GM23338 (cell line): ENCODE measurements around the gene TARBP1.

Experiments
- EZH2 ChIP-seq: fragments of 200-600 bp; sonication (generic); IDR thresholded peaks from one replicate; pipeline ENCODE4 v1.8.0; 2017; ENCODE audit warnings: antibody characterized with exemption, mild to moderate bottlenecking, low read depth; ENCODE audit not compliant: unreplicated experiment
- EZH2phosphoT487 ChIP-seq: fragments of 200-600 bp; sonication (generic); IDR thresholded peaks from one replicate; pipeline ENCODE4 v1.8.1; 2018; ENCODE audit warnings: antibody characterized with exemption; ENCODE audit not compliant: unreplicated experiment
- JUNB ChIP-seq: IDR thresholded peaks from one replicate; pipeline ENCODE4 v1.6.1; 2016; ENCODE audit warnings: antibody characterized with exemption; ENCODE audit not compliant: unreplicated experiment
- NANOG ChIP-seq: IDR thresholded peaks from 2 replicates; pipeline ENCODE4 v1.6.1; 2016; ENCODE audit warnings: antibody characterized with exemption, borderline replicate concordance
- POLR2AphosphoS5 ChIP-seq: IDR thresholded peaks from 2 replicates; pipeline ENCODE4 v1.6.1; 2016; ENCODE audit warnings: antibody characterized with exemption, low read depth
- STAT1 ChIP-seq: IDR thresholded peaks from one replicate; pipeline ENCODE4 v1.6.1; 2016; ENCODE audit warnings: antibody characterized with exemption; ENCODE audit not compliant: unreplicated experiment
- TF ChIP-seq, protein P1 (sequence below), 2 experiments: fragments of 200-600 bp in 1 of 2; sonication (generic) in 1 of 2; conservative IDR thresholded peaks; 2 replicates each; pipeline versions ENCODE4 v1.5.1 to v1.6.1; 2016 to 2017; ENCODE audit warnings: antibody characterized with exemption in 2 of 2, low read depth in 2 of 2, mild to moderate bottlenecking in 2 of 2, moderate library complexity in 1 of 2
- TF ChIP-seq, protein P2 (sequence below): IDR thresholded peaks from one replicate; pipeline ENCODE4 v1.6.1; 2018; ENCODE audit warnings: antibody characterized with exemption; ENCODE audit not compliant: unreplicated experiment
- TF ChIP-seq, protein P3 (sequence below): IDR thresholded peaks from 2 replicates; pipeline ENCODE4 v1.6.1; 2016; ENCODE audit warnings: antibody characterized with exemption
- TF ChIP-seq, protein P4 (sequence below): fragments of 250-450 bp; sonication (Bioruptor Pico); IDR thresholded peaks from 2 replicates; pipeline ENCODE4 v1.5.0; 2020; ENCODE audit warnings: mild to moderate bottlenecking, moderate library complexity

DNA sequence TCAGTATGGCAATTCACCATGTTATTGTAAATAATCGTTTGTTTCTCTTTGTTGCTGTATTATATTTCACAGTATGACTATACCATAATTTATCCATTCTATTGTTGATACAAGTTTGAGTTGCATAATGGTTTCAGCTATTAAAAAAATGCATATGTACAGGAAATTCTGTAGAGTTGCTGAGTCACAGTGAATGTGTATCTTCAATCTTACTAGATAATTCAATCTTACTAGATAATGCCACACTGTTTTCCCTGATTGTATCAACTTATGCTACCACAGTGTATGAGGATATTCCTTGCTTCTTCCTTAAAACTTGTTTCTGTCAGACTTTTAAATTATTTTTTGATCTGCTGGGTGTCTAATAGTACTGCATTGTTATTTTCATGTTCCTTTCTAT is 109.2 kb downstream of the TARBP1 start:
- TF ChIP-seq, protein P1, sequence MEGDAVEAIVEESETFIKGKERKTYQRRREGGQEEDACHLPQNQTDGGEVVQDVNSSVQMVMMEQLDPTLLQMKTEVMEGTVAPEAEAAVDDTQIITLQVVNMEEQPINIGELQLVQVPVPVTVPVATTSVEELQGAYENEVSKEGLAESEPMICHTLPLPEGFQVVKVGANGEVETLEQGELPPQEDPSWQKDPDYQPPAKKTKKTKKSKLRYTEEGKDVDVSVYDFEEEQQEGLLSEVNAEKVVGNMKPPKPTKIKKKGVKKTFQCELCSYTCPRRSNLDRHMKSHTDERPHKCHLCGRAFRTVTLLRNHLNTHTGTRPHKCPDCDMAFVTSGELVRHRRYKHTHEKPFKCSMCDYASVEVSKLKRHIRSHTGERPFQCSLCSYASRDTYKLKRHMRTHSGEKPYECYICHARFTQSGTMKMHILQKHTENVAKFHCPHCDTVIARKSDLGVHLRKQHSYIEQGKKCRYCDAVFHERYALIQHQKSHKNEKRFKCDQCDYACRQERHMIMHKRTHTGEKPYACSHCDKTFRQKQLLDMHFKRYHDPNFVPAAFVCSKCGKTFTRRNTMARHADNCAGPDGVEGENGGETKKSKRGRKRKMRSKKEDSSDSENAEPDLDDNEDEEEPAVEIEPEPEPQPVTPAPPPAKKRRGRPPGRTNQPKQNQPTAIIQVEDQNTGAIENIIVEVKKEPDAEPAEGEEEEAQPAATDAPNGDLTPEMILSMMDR (conservative IDR thresholded peaks at IDR 0.05; ENCODE audit: low read depth in 2 of 2) = no peak
- TF ChIP-seq POLR2AphosphoS5 = no peak
- TF ChIP-seq, protein P2, sequence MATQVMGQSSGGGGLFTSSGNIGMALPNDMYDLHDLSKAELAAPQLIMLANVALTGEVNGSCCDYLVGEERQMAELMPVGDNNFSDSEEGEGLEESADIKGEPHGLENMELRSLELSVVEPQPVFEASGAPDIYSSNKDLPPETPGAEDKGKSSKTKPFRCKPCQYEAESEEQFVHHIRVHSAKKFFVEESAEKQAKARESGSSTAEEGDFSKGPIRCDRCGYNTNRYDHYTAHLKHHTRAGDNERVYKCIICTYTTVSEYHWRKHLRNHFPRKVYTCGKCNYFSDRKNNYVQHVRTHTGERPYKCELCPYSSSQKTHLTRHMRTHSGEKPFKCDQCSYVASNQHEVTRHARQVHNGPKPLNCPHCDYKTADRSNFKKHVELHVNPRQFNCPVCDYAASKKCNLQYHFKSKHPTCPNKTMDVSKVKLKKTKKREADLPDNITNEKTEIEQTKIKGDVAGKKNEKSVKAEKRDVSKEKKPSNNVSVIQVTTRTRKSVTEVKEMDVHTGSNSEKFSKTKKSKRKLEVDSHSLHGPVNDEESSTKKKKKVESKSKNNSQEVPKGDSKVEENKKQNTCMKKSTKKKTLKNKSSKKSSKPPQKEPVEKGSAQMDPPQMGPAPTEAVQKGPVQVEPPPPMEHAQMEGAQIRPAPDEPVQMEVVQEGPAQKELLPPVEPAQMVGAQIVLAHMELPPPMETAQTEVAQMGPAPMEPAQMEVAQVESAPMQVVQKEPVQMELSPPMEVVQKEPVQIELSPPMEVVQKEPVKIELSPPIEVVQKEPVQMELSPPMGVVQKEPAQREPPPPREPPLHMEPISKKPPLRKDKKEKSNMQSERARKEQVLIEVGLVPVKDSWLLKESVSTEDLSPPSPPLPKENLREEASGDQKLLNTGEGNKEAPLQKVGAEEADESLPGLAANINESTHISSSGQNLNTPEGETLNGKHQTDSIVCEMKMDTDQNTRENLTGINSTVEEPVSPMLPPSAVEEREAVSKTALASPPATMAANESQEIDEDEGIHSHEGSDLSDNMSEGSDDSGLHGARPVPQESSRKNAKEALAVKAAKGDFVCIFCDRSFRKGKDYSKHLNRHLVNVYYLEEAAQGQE = no peak
- no peak for TF ChIP-seq EZH2
- TF ChIP-seq JUNB = no peak
- TF ChIP-seq EZH2phosphoT487 = no peak
- no peak for TF ChIP-seq STAT1
- TF ChIP-seq, protein P3, sequence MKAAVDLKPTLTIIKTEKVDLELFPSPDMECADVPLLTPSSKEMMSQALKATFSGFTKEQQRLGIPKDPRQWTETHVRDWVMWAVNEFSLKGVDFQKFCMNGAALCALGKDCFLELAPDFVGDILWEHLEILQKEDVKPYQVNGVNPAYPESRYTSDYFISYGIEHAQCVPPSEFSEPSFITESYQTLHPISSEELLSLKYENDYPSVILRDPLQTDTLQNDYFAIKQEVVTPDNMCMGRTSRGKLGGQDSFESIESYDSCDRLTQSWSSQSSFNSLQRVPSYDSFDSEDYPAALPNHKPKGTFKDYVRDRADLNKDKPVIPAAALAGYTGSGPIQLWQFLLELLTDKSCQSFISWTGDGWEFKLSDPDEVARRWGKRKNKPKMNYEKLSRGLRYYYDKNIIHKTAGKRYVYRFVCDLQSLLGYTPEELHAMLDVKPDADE = no peak
- TF ChIP-seq NANOG = no peak
- TF ChIP-seq, protein P4, sequence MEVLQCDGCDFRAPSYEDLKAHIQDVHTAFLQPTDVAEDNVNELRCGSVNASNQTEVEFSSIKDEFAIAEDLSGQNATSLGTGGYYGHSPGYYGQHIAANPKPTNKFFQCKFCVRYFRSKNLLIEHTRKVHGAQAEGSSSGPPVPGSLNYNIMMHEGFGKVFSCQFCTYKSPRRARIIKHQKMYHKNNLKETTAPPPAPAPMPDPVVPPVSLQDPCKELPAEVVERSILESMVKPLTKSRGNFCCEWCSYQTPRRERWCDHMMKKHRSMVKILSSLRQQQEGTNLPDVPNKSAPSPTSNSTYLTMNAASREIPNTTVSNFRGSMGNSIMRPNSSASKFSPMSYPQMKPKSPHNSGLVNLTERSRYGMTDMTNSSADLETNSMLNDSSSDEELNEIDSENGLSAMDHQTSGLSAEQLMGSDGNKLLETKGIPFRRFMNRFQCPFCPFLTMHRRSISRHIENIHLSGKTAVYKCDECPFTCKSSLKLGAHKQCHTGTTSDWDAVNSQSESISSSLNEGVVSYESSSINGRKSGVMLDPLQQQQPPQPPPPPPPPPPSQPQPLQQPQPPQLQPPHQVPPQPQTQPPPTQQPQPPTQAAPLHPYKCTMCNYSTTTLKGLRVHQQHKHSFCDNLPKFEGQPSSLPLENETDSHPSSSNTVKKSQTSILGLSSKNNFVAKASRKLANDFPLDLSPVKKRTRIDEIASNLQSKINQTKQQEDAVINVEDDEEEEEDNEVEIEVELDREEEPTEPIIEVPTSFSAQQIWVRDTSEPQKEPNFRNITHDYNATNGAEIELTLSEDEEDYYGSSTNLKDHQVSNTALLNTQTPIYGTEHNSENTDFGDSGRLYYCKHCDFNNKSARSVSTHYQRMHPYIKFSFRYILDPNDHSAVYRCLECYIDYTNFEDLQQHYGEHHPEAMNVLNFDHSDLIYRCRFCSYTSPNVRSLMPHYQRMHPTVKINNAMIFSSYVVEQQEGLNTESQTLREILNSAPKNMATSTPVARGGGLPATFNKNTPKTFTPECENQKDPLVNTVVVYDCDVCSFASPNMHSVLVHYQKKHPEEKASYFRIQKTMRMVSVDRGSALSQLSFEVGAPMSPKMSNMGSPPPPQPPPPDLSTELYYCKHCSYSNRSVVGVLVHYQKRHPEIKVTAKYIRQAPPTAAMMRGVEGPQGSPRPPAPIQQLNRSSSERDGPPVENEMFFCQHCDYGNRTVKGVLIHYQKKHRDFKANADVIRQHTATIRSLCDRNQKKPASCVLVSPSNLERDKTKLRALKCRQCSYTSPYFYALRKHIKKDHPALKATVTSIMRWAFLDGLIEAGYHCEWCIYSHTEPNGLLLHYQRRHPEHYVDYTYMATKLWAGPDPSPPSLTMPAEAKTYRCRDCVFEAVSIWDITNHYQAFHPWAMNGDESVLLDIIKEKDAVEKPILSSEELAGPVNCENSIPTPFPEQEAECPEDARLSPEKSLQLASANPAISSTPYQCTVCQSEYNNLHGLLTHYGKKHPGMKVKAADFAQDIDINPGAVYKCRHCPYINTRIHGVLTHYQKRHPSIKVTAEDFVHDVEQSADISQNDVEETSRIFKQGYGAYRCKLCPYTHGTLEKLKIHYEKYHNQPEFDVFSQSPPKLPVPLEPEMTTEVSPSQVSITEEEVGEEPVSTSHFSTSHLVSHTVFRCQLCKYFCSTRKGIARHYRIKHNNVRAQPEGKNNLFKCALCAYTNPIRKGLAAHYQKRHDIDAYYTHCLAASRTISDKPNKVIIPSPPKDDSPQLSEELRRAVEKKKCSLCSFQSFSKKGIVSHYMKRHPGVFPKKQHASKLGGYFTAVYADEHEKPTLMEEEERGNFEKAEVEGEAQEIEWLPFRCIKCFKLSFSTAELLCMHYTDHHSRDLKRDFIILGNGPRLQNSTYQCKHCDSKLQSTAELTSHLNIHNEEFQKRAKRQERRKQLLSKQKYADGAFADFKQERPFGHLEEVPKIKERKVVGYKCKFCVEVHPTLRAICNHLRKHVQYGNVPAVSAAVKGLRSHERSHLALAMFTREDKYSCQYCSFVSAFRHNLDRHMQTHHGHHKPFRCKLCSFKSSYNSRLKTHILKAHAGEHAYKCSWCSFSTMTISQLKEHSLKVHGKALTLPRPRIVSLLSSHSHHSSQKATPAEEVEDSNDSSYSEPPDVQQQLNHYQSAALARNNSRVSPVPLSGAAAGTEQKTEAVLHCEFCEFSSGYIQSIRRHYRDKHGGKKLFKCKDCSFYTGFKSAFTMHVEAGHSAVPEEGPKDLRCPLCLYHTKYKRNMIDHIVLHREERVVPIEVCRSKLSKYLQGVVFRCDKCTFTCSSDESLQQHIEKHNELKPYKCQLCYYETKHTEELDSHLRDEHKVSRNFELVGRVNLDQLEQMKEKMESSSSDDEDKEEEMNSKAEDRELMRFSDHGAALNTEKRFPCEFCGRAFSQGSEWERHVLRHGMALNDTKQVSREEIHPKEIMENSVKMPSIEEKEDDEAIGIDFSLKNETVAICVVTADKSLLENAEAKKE (CRISPR knock-in tag) = no peak
